Stomach (tissue), 9 donors: ENCODE data around the gene TBL2. TPM values are rescaled to one million over a fixed set of nuclear protein-coding genes. Genes with fewer than 3 reads are reported as not detected.

Experiments used
- DNase-seq, 2 donors: peaks; one replicate each; pipeline versions ENCODE4 v3.0.0 to v3.0.0-alpha.2; 2013 to 2019
- H3K27ac ChIP-seq, 5 donors: fragments of 200-600 bp in 4 of 5; sonication (generic) in 4 of 5; one replicate each; pipeline ENCODE4 v1.5.1; 2013 to 2019; ENCODE audit warnings: mild to moderate bottlenecking in 1 of 5, moderate library complexity in 1 of 5
- H3K27me3 ChIP-seq, 3 donors: fragments of 200-600 bp; sonication (generic); one replicate each; pipeline ENCODE4 v1.5.1; 2017 to 2019; ENCODE audit warnings: mixed run types in 1 of 3
- H3K36me3 ChIP-seq, 4 donors: fragments of 200-600 bp; sonication (generic); 1 replicate in 3 of 4; 2 replicates in 1 of 4; pipeline ENCODE4 v1.5.1; 2016 to 2019
- H3K4me1 ChIP-seq, 4 donors: fragments of 200-600 bp; sonication (generic); one replicate each; pipeline ENCODE4 v1.5.1; 2016 to 2019
- H3K4me3 ChIP-seq, 4 donors: fragments of 200-600 bp; sonication (generic) in 3 of 4; one replicate each; pipeline ENCODE4 v1.5.1; 2016 to 2019; ENCODE audit warnings: mild to moderate bottlenecking in 1 of 4
- H3K9me3 ChIP-seq, 4 donors: fragments of 200-600 bp; sonication (generic); one replicate each; pipeline ENCODE4 v1.5.1; 2016 to 2019
- EP300 ChIP-seq: sonication (generic); formaldehyde crosslinking; IDR thresholded peaks from one replicate; pipeline ENCODE4 v1.6.1; 2017; ENCODE audit warnings: antibody characterized with exemption
- POLR2A ChIP-seq, 4 donors: fragments of 450-650 bp; IDR thresholded peaks; one replicate each; pipeline ENCODE4 v1.6.1; 2016; ENCODE audit warnings: antibody characterized with exemption in 4 of 4, control low read depth in 2 of 4, mild to moderate bottlenecking in 1 of 4, moderate library complexity in 1 of 4
- POLR2AphosphoS5 ChIP-seq, 3 donors: sonication (generic); formaldehyde crosslinking; IDR thresholded peaks; one replicate each; pipeline ENCODE4 v1.6.1; 2016; ENCODE audit warnings: antibody characterized with exemption in 3 of 3
- WGBS, 5 donors: extraction: QIAGEN DNeasy Blood & Tissue Kit in 3 of 5; methylation state at CpG; one replicate each; pipeline versions ENCODE4 v1.1.5 to v1.1.7; 2013 to 2018; 5-methylcytosine and 5-hydroxymethylcytosine counted together
- intact Hi-C: fragments of 100-400 bp; cut with DNase I; formaldehyde crosslinking; loops from one replicate; pipeline ENCODE4 v1.15.1; 2023; ENCODE audit warnings: low total_unique reads
- polyA plus RNA-seq, 3 donors: library from polyadenylated mRNA; stranded (reverse); fragments of 200-250 nt; gene quantifications; one replicate each; pipeline ENCODE4 v1.2.3, GENCODE V29; 2013
- total RNA-seq, 5 donors: library from RNA; depleted of rRNA; stranded (reverse); fragments of >200 nt; gene quantifications; one replicate each; pipeline versions ENCODE4 v1.1.0 to v1.2.3, GENCODE V29; 2014 to 2016
- TF ChIP-seq, protein P1 (sequence below), 7 experiments: fragments of 450-650 bp in 4 of 7; fragments of 200-600 bp in 3 of 7; sonication (generic) in 3 of 7; IDR thresholded peaks; one replicate each; pipeline ENCODE4 v1.5.1; 2016 to 2019; ENCODE audit warnings: antibody characterized with exemption in 7 of 7, control low read depth in 2 of 7, mild to moderate bottlenecking in 1 of 7
- donor health status: healthy with polysubstance abuse.
- donor health status: Bipolar disorder and iron deficiency.
- donor health status: healthy.

Gene TBL2
- total and polyA plus RNA-seq, 8 donors, result 1.2 to 176 (median 21.7) TPM

DNA sequence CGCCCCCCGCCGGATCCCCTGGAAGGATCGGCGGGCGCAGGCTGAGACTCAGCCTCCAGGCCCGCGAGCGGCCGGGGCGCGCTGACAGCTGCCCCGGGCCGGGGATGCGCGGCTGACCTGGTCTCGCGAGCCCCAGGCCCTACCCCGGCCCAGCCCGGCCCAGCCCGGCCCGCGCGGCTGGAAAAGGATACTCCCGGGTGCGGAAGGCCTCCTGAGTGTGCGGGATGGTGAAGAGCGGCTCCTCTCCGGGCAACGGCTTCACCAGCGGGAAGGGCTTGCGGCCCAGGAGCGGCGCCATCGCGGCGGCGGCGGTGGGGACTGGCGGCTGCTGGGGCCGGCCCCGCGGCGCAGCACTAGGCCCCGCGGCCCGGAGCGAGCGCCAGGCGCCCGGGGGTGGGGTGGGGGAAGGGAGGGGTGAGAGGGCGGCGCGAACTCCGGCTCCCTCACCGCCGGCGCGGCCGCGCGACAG lies 56.7 kb downstream of the TBL2 start:
- intact Hi-C loops, result no loop called here
- 0 to 2% (median 0%) methylated on average over 6 to 62 of the region's 62 CpGs for WGBS, 5 donors
- peaks cover 3 to 12% (median 7%) of the 10 kb centered on the region in 4 donors for H3K36me3 ChIP-seq
- H3K27me3 ChIP-seq, result no peaks in the 10 kb centered on the region
- H3K4me3 ChIP-seq, result peak overlapping the region; percentile 89 to 98 (median 95)
- peak in 1 of 2 donors; percentile 61 for DNase-seq
- TF ChIP-seq, protein P1, sequence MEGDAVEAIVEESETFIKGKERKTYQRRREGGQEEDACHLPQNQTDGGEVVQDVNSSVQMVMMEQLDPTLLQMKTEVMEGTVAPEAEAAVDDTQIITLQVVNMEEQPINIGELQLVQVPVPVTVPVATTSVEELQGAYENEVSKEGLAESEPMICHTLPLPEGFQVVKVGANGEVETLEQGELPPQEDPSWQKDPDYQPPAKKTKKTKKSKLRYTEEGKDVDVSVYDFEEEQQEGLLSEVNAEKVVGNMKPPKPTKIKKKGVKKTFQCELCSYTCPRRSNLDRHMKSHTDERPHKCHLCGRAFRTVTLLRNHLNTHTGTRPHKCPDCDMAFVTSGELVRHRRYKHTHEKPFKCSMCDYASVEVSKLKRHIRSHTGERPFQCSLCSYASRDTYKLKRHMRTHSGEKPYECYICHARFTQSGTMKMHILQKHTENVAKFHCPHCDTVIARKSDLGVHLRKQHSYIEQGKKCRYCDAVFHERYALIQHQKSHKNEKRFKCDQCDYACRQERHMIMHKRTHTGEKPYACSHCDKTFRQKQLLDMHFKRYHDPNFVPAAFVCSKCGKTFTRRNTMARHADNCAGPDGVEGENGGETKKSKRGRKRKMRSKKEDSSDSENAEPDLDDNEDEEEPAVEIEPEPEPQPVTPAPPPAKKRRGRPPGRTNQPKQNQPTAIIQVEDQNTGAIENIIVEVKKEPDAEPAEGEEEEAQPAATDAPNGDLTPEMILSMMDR (IDR thresholded peaks at IDR 0.05), result no peak
- H3K9me3 ChIP-seq, result no peaks in the 10 kb centered on the region
- peak overlapping the region; percentile 89 to 98 (median 93) for H3K27ac ChIP-seq
- peaks cover 30 to 70% (median 42%) of the 10 kb centered on the region in 4 donors for H3K4me1 ChIP-seq

DNA sequence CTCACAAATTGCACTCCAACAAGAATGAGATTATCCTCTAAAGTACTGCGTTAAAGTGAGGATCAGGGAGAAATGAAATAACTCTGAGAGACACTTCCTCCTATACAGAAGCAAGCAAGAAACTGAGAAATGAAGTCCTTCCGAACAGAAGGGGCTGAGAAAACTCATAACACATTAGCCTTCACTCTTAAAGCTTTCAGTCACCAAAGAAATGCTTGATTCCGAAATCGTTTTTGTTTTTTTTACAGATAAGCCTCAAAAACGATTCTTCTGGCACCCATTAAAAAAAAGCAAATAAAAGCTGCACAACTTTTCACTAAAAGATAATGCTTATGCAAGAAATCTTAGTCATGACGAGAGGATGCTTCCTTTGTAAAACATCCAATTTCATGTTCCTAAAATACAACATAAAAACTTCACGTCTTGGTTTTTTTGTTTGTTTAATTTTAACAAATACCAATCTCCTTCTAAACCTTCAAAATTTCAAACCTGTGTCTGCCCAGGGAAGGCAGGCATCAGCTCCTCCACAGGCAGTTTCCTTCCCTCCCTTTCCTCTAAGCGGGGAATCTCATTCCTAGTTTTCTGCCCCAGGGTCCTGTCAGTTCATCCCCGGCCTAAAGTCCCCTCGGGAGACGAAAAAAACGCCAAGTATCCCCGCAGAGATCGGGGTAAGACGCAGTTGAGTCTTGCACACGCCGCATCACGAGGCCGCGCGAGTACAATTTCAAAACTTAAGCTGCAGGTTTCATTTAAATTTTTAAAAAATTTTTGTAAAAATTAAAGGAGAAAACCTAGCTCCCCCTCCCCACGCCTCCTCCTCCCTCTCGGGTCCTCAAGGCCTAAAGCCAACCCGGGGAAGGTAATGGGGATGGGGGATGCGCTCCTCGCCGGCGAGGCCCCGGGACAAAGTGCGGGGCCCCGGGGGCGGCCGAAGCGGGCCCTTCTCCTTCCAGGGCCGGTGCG lies 57.4 kb downstream of the TBL2 start:
- peaks cover 3 to 19% (median 15%) of the 10 kb centered on the region in 4 donors for H3K36me3 ChIP-seq
- peak overlapping the region; percentile 89 to 98 (median 93) for H3K27ac ChIP-seq
- peak in 1 of 2 donors; percentile 40 for DNase-seq
- WGBS, 5 donors, result 0 to 2% (median 1%) methylated on average over 34 to 36 of the region's 36 CpGs
- H3K4me1 ChIP-seq, result peaks cover 30 to 63% (median 43%) of the 10 kb centered on the region in 4 donors
- H3K4me3 ChIP-seq, result peak overlapping the region; percentile 89 to 98 (median 95)
- no peaks in the 10 kb centered on the region for H3K27me3 ChIP-seq
- TF ChIP-seq, protein P1 (IDR thresholded peaks at IDR 0.05), result no peak
- TF ChIP-seq POLR2A (IDR thresholded peaks at IDR 0.05) (no peak), EP300 (no peak), POLR2AphosphoS5 (IDR thresholded peaks at IDR 0.05) (no peak)
- H3K9me3 ChIP-seq, result no peaks in the 10 kb centered on the region
- intact Hi-C loops, result no loop called here

DNA sequence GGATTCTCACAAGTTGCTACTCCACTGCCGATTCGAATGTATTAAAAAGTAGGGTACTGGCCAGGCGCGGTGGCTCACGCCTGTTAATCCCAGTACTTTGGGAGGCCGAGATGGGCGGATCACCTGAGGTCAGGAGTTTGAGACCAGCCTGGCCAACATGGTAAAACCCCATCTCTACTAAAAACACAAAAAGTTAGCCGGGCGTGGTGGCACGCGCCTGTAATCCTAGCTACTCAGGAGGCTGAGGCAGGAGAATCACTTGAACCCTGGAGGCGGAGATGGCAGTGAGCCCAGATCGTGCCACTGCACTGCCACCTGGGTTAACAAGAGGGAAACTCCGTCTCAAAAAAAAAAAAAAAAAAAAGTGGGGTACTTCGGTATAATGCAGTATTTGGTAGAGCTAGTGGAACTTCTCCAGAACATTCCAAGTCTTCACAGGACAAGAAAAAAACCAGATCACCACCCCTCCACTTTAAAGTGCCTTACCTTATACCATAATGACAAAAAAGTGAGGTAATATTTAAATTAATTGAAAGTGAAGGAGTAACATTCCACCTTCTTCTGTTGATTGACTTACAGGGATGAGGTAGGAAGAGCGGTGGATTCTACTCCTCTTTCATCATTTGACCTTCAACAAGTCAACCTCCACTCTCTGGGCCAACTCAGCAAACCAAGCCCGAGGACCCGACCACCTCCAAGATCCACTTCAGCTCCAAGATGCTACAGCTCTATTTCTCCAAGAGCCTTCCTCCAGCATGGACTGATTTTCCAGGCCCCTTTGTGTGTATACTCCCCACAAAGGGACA lies 58.3 kb downstream of the TBL2 start:
- H3K36me3 ChIP-seq, result peaks cover 8 to 28% (median 23%) of the 10 kb centered on the region in 4 donors
- peak in 1 of 2 donors; percentile 11 for DNase-seq
- intact Hi-C loops, result no loop called here
- no peaks in the 10 kb centered on the region for H3K27me3 ChIP-seq
- H3K9me3 ChIP-seq, result no peaks in the 10 kb centered on the region
- TF ChIP-seq EP300 (no peak), POLR2AphosphoS5 (IDR thresholded peaks at IDR 0.05) (no peak), POLR2A (IDR thresholded peaks at IDR 0.05) (no peak)
- TF ChIP-seq, protein P1 (IDR thresholded peaks at IDR 0.05), result no peak
- peaks cover 30 to 60% (median 45%) of the 10 kb centered on the region in 4 donors for H3K4me1 ChIP-seq
- WGBS, 5 donors, result 60 to 66% (median 63%) methylated on average over 18 of the region's 18 CpGs
- H3K27ac ChIP-seq, result peak overlapping the region in 4 of 5 donors; percentile 89 to 98 (median 92)
- H3K4me3 ChIP-seq, result peak overlapping the region; percentile 89 to 98 (median 95)

DNA sequence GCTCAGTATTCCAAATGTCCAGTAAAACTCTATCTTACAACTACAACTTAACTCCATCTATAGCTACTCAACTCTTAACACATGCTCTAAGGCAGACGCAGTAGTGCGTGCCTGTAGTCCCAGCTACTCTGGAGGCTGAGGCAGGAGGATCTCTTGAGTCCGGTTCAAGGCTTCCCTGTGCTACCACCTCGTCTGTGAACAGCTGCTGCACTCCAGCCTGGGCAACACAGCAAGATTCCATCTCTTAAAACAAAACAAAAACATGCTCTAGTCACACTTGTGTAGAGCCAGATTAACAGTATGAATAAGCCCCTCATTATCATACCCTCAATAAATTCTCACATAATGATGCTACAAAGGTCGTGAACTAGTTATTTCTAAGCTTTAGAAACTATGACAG lies 59.9 kb downstream of the TBL2 start:
- peaks cover 30 to 75% (median 47%) of the 10 kb centered on the region in 4 donors for H3K4me1 ChIP-seq
- intact Hi-C loops, result no loop called here
- H3K36me3 ChIP-seq, result peaks cover 8 to 43% (median 37%) of the 10 kb centered on the region in 4 donors
- 76 to 83% (median 77%) methylated on average over 5 of the region's 5 CpGs for WGBS, 5 donors
- no peak for DNase-seq
- TF ChIP-seq, protein P1 (IDR thresholded peaks at IDR 0.05), result no peak
- TF ChIP-seq POLR2A (IDR thresholded peaks at IDR 0.05) (no peak), POLR2AphosphoS5 (IDR thresholded peaks at IDR 0.05) (no peak), EP300 (no peak)
- H3K9me3 ChIP-seq, result no peaks in the 10 kb centered on the region
- H3K27ac ChIP-seq, result peak overlapping the region in 2 of 5 donors; percentile 3 to 21
- H3K4me3 ChIP-seq, result no peak overlapping the region
- no peaks in the 10 kb centered on the region for H3K27me3 ChIP-seq
